Measurements from ENCODE around the gene D2HGDH.

The D2HGDH gene
- total RNA-seq: 42.5 to 44.9 reads per million in 2 donors

DNA sequence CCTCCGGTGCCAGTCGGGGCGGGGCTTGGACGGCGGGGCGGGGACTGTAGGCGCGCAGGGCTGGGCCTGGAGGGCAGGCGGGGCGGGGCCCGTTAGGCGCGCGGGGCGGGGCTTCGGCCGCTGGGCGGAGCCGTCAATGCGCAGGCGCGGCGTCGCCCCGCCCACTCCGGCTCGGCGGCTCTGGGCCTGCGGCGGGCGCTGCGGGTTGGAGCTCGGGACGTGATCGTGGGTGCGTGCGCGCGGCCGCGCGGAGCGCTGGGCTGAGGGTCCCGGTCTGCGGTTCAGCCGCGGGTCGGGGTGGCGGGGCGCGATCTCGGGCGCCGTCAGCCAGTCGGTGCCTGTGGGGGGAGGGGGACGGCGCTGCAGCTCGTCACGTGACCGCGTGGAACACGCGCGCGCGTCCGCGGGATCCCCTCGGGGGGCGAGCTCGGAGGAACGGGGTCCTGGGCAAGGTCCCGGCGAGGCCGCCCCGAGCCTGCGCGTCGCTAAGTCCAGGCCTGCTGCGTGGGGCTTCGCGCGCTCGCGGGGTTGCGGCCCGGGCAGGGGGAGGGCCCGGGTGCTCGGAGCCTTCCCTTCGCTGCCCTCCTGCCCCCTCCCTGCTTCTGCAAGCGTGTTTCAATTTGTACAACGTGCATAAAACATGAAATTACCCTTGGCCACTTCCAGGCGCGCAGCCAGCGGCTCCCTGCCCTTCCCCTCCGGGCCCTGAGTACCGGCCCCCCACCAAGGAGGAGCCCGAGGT lies at the start of gene D2HGDH:
Gene D2HGDH (plus strand): TSS at position 164 of the 742 bp plus-strand sequence. CDS start 595 bp downstream, outside the sequence.
- peak; percentile 91 for DNase-seq

DNA sequence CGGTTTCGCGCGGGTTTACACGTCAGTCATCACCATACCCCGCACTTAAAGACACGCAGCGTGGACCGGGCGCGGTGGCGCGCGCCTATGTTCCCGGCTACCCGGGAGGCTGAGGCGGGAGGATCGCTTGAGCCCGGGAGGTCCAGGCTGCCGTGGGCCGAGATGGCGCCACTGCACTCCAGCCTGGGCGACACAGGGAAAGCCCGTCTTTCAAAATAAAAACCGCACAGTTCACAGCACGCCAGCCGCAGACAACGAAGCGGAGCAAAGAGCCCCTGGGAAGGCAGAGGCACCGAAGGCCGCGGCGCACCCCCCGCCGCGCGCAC lies 48.1 kb upstream of the D2HGDH start:
- no peak for DNase-seq

DNA sequence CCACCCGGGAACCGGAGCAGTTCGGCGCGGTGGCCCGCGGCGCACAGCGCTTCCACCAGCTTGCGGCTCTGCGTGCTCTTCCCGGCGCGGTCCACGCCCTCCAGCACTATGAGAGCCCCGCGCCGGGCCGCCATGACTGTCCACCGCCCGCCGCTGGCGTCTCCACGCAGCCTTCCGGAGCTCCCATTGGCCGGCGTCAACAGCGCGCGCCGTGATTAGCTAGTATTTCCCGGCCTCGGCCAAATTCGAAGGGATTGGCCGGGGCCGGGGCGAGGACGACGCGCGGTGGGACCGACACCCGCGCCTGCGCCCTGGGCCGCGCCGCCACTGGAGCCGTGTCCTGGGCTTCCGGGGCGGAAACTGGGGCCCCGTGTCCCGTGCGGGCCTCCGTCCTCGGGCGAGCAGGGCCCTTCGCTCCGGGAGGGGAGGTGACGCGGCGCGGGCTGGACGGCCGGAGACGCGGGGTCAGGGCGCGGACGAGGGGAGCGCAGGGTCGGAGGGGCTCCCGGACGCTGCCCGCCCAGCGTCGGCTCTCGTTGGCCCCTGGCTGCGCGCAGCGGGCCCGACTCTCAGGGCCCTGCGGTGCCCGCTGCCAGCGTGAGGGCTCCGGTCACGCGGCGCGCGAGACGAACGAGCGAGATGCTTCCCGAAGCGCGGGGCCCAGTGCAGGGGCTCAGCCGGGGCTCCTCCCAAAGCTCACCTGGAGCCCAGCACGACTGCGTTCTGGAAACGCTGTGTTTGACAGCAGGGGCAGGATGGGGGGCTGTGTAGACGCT lies 47.6 kb upstream of the D2HGDH start, which contains the start of gene DTYMK:
Gene DTYMK (minus strand): TSS at position 166 of the 776 bp plus-strand sequence. CDS start 32 bp downstream, at position 134.
- DNase-seq: peak; percentile 97

DNA sequence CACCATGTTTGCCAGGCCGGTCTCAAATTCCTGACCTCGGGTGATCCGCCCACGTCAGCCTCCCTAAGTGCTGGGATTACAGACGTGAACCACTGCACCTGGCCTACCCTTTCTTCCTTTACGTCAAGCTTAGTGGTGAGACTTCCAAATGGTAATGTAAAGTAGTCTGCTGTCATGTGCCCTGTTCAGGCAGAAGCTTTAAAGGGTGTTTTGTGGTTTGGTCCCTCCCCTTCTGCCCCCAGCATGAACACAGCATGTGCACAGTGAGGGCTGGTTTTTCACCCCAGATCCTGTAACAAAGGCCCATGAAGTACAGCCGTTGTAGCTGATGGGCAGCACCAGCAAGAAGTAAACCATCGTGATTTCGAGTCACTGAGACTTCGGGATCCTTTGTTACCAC lies 45.1 kb upstream of the D2HGDH start:
- DNase-seq: no peak

DNA sequence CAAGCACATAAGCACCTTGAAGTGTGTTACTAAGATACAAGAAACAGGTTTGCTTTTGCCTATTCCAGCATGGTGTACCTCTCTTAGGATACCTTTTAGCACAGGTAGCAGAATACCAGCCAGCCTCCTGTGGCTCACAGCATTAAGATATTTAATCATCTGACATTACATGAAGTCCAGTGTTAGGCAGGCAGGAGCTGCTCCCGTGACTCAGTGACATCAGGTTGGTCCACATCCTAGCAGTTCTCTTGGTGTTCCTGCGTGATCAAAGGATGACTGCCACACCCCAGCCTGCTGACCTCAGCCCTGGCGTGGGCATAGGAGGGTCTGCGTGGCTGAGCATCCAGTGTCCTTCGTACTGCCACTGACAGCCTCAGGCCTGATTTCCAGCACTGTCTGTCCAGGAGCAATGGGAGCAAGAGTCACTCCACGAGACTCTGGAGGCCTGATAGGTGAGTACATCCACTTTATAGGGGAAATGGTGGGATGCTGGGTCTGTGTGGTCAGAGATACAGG lies 44.2 kb upstream of the D2HGDH start:
- no peak for DNase-seq

DNA sequence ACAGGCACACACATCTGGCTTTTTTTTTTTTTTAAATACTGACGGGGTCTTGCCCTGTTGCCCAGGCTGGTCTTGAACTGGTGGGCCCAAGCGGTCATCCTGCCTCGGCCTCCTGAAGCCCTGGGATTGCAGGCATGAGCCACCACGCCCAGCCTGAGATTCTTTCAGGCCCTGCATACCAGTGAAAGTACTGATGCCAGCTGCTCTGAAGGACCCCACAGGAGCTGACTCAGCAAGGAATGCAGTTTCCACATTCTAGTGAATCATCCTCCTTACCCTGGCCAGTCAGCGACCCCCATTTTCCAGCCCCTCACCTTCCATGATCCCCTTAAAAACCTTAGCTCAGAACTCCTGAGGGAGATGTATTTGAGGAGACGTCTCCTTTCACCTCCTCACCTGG lies 42.0 kb upstream of the D2HGDH start:
- DNase-seq: no peak

DNA sequence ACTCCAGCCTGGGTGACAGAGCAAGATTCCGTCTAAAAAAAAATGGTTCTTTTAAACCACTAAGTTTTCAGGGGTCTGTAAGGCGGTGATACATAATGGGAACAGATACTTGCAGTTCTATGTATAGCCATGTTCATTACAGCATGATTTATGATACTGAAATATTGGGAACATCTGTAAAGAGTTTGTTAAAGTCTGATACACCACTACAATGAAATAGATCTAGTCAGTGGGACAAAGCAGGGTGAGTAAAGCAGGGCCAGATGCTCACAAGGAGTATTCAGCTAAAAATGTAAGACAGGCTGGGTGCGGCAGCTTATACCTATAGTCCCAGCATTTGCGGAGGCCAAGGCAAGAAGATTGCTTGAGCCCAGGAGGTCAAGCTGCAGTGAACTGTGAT lies 38.8 kb upstream of the D2HGDH start:
- no peak for DNase-seq

DNA sequence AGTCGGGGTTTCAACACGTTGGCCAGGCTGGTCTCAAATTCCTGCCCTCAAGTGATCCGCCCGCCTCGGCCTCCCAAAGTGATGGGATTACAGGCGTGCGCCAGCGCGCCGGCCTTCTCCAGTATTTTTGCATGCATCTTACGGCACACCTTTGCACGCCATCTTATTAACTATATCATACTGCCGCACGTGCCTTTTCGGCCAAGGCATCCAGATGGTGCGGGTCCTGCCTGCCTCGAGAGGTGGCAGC lies 33.4 kb upstream of the D2HGDH start:
- no peak for DNase-seq

DNA sequence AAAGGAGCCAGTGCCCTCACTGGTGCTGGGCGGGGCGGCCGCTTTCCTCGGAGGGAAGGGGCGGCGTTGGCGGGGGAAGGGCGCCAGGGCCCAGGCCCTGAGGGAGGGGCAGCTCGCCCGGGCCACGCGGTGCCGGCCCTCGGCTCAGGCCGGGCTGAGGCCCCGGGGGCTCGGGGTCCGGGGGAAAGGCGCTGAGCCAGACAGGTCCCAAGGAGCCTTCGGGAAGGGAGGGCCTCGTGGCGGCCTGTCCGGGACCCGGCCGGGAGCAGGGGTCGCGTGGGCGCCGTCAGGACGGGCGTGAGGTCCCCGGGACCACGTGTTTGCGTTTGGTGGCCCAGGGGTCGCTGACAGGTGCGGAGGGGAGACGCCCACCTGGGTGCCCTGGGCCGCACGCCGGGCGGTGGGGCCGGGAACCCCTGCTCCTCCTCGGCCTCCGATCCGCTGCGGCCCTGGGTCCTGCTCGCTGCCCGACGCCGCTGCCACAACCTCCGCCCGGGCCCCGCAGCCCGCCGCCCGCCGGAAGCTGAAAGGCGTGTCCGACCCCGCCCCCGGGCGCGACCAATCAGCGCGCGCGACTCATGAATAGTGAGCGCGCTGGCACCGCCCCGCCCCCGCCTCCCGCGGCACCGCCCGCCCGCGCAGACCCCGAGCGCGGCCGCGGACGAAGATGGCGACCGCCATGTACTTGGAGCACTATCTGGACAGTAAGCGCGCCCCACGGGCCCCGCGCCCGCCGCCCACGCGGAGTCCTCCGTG lies 32.9 kb upstream of the D2HGDH start, which contains the start of gene ING5:
Gene ING5 (plus strand): TSS at position 641 of the 756 bp plus-strand sequence. CDS start 27 bp downstream, at position 668.
- DNase-seq: peak; percentile 95

DNA sequence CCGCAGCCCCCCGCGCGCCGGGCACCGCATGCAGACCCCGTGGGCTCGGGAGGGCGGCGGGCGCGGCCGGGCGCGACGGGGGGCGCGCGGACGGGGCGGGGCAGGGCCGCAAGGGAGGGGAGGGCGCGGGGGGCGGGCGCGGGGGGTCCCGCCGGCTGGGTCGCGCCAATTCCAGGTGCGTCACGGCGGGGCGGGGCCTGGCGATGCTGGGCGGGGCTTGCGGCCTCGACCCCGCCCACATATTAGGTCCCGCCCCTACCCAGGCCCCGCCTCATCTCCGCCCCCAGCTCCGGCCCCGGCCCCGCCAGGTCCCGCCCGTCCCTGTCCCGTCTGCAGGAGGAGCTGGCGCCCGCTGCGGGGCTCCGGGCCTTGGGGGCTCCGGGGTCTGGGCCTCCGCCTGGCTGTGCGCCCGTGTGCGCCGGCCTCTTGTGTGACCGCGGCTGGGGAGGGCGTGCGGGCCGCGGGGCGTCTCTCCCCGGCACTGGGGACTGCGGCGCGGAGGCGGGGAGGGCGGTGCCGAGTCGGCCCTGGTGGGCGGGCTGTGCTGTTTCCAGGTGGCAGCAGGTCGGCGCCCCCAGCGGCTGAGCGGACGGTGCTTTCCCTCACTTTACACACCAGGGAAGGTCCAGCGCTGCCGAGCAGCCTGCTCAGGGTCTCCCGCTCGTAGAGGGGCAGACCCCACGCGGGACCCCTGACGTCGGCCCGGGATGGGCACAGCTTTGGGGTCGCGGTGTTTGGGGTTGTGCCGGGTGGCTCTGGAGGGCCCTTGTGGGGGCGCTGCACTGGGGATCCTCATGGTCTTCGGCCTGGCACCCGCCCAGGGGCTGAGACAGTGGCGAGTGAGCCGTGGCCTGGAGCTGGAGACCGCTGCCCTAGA lies 32.0 kb upstream of the D2HGDH start:
- peak; percentile 83 for DNase-seq

DNA sequence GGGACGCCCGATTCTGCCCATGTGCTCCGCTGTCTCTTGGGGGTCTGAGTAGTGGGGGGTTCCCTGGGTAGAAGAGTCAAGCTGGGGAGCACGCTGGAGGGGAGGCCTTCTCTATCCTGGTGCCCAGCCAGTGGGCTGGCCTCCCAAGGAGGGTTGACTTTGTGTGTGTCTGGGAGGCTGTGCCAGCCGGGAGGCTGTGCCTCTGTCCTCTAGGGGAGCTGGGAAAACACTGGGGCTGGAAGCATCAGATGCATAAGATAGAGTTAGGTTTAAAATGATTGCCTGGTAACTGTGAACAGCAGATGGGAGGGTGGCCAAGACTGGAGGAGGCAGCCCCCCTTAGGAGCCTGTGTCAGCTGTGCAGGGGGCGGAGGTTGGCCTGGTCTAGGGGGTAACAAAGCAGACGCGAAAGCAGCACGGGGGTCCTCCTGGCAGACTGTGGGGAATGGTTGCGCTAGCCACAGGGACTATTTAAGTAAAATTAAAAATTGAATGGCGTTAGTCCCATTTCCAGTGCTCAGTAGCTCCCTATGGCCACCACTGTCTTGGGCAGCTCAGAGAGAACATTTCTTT lies 31.3 kb upstream of the D2HGDH start:
- no peak for DNase-seq

DNA sequence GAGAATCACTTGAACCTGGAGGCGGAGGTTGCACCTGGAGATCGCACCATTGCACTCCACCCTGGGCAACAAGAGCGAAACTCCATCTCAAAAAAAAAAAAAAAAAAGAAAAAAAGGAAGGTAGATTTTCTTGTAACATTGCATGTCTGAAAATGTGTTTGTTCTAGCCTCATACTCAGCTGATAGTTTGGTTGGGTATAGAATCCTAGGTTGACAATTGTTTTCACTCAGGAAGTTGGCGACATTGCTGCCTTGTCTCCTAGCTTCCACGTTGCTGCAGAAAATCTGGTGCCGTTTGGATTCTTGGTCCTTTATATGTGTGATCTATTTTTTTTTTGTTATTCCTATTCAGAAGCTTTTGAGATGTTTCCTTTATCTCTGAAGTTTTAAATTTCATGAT lies 27.9 kb upstream of the D2HGDH start:
- DNase-seq: no peak

DNA sequence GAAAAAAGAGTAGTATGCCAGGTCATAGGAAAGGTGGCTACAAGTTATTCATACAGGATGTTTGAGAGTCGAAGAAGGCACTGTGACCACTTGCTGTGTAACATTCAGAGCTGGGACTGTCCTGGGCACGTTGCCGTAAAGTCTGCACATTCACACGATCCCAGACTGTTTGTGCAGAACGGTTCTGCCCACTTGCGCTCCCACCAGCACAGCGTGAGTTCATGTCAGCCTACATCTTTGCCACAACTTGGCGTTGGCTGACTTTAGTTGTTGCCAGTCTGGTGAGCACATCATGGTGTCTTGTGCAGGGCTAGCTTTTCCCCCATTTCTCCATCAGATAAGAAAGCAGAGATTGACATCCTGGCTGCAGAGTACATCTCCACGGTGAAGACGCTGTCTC lies 25.6 kb upstream of the D2HGDH start:
- DNase-seq: no peak

DNA sequence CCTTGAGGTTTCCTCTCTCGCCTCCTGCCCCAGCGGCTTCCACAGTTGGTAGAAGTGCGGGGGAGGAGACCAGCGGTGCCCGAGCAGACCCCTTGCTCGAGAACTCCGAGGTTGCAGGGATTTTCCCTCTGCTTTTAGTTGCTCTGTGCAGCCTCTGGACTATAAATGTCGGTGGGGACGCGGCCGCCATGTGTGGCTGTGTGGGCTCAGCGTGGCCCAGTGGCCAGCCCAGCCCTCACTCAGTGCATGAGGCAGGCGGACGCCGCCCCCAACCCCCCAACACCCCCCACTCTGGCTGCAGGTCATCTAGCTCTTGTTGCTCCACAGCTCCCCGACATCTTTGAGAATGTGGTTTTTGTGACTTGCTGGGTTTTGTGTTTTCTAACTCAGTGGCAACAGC lies 15.3 kb upstream of the D2HGDH start:
- no peak for DNase-seq

DNA sequence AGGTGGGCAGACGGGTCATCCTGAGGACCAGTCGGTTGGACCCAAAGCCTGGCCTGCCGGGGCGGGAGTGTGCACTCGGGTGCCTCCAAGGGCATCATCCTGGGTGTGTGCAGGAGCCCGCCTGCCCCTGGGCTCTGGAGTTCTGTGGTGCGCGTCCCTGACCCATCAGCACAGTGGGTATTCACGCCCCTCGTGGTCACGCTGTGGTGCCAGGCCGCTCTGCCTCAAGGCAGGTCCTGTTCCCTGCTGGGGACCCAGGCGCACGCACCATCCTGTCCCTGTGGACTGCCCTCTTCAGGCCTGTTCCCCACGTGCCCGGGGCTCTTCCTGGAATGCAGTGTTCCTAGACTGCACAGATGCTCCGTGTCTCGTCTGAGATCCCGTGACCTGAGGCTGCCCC lies 14.3 kb upstream of the D2HGDH start:
- no peak for DNase-seq

DNA sequence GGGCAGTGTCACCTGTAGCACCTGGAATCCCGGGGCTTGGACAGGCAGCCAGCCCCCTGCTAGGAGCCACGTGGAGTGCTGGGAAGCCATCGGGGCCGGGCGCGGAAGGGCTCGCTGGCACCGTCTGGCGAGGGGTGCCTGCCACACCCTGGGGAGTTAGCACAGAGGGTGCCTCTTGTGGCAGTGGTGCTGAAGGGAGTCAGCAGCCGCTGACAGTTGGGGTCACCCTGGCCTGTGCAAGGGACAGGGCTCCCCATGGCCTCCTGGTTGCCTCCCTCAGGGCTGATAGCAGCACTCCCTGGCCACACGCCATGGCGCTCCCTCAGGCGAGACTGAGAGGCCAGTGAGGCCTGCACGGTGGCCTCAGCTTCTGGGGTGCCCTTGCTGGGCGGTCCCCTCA lies 13.9 kb upstream of the D2HGDH start:
- DNase-seq: no peak

DNA sequence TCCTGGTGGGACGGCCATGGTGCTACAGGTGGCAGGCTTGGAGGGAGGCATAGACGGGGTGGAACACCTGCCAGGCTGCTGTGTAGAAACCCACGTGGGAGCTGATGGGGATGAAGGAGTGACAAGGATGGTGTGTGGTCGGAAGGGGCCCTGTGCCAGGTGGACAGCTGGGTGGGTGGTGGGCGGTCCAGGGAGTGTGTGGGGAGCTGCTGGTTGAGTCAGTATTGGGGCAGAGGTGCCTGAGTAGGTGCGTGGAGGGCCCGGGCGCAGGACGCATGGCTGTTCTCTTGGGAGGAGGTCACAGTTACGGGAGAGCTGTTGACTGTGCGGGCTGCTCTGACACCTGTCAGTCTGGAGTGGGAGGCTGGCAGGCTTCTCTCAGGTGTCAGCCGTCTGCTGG lies 12.6 kb upstream of the D2HGDH start:
- no peak for DNase-seq

DNA sequence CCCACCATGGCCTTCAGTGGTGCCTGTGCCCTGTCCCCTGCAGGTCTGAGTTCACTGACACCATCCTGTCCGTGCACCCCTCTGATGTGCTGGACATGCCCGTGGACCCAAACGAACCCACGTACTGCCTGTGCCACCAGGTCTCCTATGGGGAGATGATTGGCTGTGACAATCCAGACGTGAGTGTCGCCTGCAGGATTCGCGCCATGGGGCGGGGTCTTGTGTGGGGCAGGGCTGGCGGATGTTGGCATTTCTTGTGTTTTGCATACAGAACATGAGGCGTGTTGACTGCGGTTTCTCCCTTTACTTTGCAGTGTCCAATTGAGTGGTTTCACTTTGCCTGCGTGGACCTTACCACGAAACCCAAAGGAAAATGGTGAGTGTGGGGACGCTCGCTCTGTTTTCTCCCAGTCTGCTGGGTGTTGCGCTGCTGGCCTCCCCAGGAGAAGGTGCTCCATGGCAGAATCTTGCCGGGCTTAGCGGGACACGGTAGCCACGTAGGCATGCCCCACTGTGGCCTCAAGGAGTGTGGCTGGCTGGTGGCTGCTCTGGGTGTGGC lies 11.5 kb upstream of the D2HGDH start:
- DNase-seq: no peak

DNA sequence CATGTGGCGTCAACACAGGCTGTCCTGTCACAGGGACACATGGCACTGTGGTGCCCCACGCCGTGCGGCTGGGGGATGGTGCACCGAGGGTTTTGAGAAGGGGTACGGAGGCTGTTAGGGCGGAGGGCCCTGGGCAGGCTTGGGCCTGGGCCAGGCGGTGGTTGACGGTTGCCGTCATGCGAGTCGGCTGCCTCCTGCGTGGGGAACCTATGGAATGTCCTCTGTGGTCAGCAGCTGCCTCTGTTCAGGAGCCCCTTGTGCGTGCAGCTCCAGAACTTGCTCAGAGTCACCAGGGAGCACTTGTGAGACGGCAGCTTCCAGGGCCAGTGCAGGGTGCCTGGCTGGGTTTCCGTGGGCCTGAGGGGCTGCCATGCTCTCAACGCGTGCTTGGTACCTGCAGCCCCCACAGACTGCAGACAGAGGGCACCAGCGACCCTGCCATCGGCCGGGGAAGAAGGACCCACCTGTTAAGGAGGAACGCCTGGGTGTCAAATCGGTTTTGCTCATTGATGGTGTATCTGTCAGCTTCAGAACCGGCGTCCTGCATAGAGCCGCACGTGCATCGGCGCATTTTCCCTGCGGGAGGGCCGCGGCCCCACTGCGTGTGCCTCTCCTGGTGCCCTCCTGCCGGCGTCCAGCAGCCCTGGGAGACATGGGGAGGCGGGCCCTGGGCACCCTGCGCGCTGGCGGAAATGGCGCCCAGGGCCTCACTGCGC lies 10.0 kb upstream of the D2HGDH start:
- no peak for DNase-seq

DNA sequence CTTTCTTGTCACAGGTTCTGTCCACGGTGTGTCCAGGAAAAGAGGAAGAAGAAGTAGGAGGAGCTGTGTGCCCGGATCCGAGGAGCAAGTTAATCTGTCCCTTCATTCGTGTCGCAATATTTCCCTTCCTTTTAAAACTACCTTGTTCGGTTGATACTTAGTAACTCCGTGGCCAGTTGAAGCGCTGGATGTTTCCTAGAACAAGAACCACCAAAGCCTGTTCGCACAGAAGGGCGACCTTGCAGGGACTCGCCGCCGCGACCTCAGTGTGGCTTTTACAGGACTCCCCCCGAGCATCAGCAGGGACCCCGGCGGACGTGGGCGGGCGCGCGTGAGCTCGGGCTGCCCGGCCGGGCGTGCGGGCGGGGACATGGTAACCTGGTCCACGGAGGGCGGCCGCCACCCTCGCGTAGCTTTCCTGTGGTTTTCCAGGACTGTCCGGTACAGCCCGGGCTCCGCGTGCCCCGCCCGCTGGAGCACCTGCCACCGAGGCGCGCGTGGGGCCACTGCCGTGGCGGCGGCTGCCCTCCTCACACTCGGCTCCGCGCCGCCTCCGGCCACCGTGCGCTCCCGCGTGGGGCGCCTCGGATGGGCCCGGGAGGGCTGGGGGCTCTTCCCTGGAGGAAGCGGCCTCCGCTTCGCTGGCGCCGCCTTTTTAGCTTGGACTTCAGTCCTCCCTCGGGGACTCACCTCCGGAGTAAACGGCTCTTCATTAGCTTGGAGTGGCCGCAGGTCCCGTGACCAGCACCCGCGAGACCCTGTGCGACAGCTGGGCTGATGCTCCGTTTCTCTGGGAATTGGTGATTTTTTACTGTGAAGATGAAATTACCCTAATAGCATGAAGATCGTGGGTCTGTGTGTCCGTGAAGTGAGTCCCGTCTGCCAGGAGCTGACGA lies 9.2 kb upstream of the D2HGDH start:
- no peak for DNase-seq
